ENCODE data around the gene LIN7A. TPM values are rescaled to one million over a fixed set of nuclear protein-coding genes. Genes with fewer than 3 reads are reported as not detected.

LIN7A gene
- total and polyA plus RNA-seq, 2 donors from 2014 or later = 9.7 to 9.9 TPM

DNA sequence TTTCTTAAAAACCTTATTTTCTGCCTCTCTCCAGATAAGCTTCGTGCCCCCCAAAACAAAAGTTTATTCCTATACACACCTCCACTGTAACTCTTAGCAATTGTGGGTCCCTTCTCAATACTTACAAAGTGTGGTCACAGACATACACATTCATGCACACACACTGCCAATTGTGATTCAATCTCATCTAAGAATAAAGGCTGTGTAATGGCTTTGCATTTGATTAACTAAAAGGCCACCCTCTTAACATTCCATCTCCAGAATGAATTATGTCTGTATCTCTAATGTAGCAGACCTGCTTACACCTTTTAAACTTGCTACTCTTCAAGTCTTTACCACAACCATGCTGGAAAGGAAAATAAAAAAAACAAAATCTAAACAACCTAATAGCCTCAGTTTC is 171.5 kb downstream of the LIN7A start:
- FAIRE-seq (no peak), DNase-seq (no peak)
- no peak overlapping the region for H3K27ac ChIP-seq (ENCODE audit: low read depth in 2 of 2, low read length in 2 of 2)
- H3K4me1 ChIP-seq (ENCODE audit: control insufficient read depth in 2 of 3, insufficient read depth in 2 of 3, low read depth in 1 of 3, low read length in 3 of 3) = no peaks in the 10 kb centered on the region
- intact Hi-C loops (cut with DNase I) = no loop called here
- no peaks in the 10 kb centered on the region for H3K9me3 ChIP-seq (ENCODE audit: control insufficient read depth in 2 of 3, insufficient read depth in 1 of 3, low read length in 3 of 3)
- no peak overlapping the region for H3K9ac ChIP-seq (ENCODE audit: low read length in 3 of 3)
- no peaks in the 10 kb centered on the region for H3K36me3 ChIP-seq (ENCODE audit: control insufficient read depth in 2 of 3, insufficient read depth in 3 of 3, low read length in 3 of 3)
- no peak for TF ChIP-seq CTCF (IDR thresholded peaks at IDR 0.05; ENCODE audit: borderline replicate concordance, extremely low read depth, insufficient read depth)
- no peaks in the 10 kb centered on the region for H3K27me3 ChIP-seq (ENCODE audit: control insufficient read depth, insufficient read depth, low read length)
- H3K4me3 ChIP-seq (ENCODE audit: low read length in 3 of 3) = no peak overlapping the region

DNA sequence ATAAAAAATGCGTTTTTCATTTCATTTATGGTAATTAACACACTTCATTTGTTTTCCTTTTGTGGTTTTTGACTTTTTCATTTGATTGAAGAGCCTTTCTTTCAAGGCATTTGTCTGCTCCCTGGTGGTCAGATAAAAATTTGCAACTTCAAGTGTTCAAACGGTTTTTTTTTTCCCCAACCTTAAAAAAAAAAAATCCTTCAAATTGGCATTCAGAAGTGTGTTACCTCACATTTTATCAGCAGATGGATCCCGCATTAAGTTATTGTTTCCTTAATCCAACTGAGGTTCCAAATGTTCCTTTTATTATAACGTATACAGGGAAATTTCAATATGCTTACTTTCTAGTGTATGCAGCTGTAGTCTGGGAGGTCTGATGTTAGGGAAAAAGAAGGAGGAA is 173.9 kb downstream of the LIN7A start:
- Histone ChIP-seq H3K36me3 (ENCODE audit: control insufficient read depth in 2 of 3, insufficient read depth in 3 of 3, low read length in 3 of 3) (no peaks in the 10 kb centered on the region), H3K9ac (ENCODE audit: low read length in 3 of 3) (no peak overlapping the region), H3K27me3 (ENCODE audit: control insufficient read depth, insufficient read depth, low read length) (no peaks in the 10 kb centered on the region), H3K4me1 (ENCODE audit: control insufficient read depth in 2 of 3, insufficient read depth in 2 of 3, low read depth in 1 of 3, low read length in 3 of 3) (no peaks in the 10 kb centered on the region), H3K9me3 (ENCODE audit: control insufficient read depth in 2 of 3, insufficient read depth in 1 of 3, low read length in 3 of 3) (no peaks in the 10 kb centered on the region), H3K27ac (ENCODE audit: low read depth in 2 of 2, low read length in 2 of 2) (no peak overlapping the region), H3K4me3 (ENCODE audit: low read length in 3 of 3) (no peak overlapping the region)
- peak; percentile 23 for TF ChIP-seq CTCF (IDR thresholded peaks at IDR 0.05; ENCODE audit: borderline replicate concordance, extremely low read depth, insufficient read depth)
- peak; percentile 86 for FAIRE-seq
- intact Hi-C loops (cut with DNase I) = no loop called here
- peak in 2 of 5 donors; percentile 65 to 73 for DNase-seq

DNA sequence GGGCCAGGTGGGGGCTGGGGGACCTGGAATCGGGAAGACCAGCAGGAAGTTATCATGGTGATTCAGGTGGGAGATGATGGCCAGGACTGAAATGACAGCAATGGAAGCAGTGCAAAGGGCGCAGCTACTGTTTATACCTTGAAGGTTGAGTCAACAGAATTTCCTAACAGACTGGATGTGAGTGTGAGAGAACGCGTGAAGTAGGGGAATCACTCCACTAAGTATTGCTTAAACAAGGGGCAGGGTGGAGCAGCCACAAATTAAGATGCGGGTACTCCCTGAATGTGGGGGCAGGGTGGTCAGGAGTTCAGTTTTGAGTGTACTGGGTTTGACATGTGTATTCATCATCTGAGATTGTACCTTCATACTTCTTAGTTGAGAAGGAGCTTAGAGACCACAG is 175.9 kb downstream of the LIN7A start:
- H3K27me3 ChIP-seq (ENCODE audit: control insufficient read depth, insufficient read depth, low read length) = no peaks in the 10 kb centered on the region
- H3K9ac ChIP-seq (ENCODE audit: low read length in 3 of 3) = no peak overlapping the region
- H3K27ac ChIP-seq (ENCODE audit: low read depth in 2 of 2, low read length in 2 of 2) = no peak overlapping the region
- DNase-seq (no peak), FAIRE-seq (no peak)
- no peaks in the 10 kb centered on the region for H3K9me3 ChIP-seq (ENCODE audit: control insufficient read depth in 2 of 3, insufficient read depth in 1 of 3, low read length in 3 of 3)
- no peaks in the 10 kb centered on the region for H3K36me3 ChIP-seq (ENCODE audit: control insufficient read depth in 2 of 3, insufficient read depth in 3 of 3, low read length in 3 of 3)
- H3K4me1 ChIP-seq (ENCODE audit: control insufficient read depth in 2 of 3, insufficient read depth in 2 of 3, low read depth in 1 of 3, low read length in 3 of 3) = no peaks in the 10 kb centered on the region
- H3K4me3 ChIP-seq (ENCODE audit: low read length in 3 of 3) = no peak overlapping the region
- intact Hi-C loops (cut with DNase I) = no loop called here
- no peak for TF ChIP-seq CTCF (IDR thresholded peaks at IDR 0.05; ENCODE audit: borderline replicate concordance, extremely low read depth, insufficient read depth)

- no peak for TF ChIP-seq CTCF (IDR thresholded peaks at IDR 0.05; ENCODE audit: borderline replicate concordance, extremely low read depth, insufficient read depth)
- intact Hi-C loops (cut with DNase I) = no loop called here
- Histone ChIP-seq H3K9me3 (ENCODE audit: control insufficient read depth in 2 of 3, insufficient read depth in 1 of 3, low read length in 3 of 3) (no peaks in the 10 kb centered on the region), H3K36me3 (ENCODE audit: control insufficient read depth in 2 of 3, insufficient read depth in 3 of 3, low read length in 3 of 3) (no peaks in the 10 kb centered on the region), H3K27ac (ENCODE audit: low read depth in 2 of 2, low read length in 2 of 2) (no peak overlapping the region), H3K27me3 (ENCODE audit: control insufficient read depth, insufficient read depth, low read length) (no peaks in the 10 kb centered on the region), H3K4me3 (ENCODE audit: low read length in 3 of 3) (no peak overlapping the region), H3K4me1 (ENCODE audit: control insufficient read depth in 2 of 3, insufficient read depth in 2 of 3, low read depth in 1 of 3, low read length in 3 of 3) (no peaks in the 10 kb centered on the region), H3K9ac (ENCODE audit: low read length in 3 of 3) (no peak overlapping the region)
- DNase-seq (no peak), FAIRE-seq (no peak)
Measured at GRCh38 chr12:80756875-80757274, 180.9 kb downstream of the LIN7A start.
